OCI-LY1 (cell line): ENCODE data around the gene DEF6.
A peak's percentile ranks its signal among the peaks of the same experiment; 100 is the strongest.

Source experiments
- H2AFZ ChIP-seq: fragments of 200-600 bp; sonication (generic), shearing (Covaris generic); 2 replicates; pipeline ENCODE4 v1.6.0; 2014; ENCODE audit warnings: antibody characterized with exemption, mild to moderate bottlenecking, low read length
- H3F3A ChIP-seq: fragments of 200-600 bp; sonication (generic), shearing (Covaris generic); 2 replicates; pipeline ENCODE4 v1.6.0; 2014; ENCODE audit warnings: mild to moderate bottlenecking, antibody characterized with exemption, low read length, moderate library complexity; ENCODE audit not compliant: insufficient read depth
- H3K27ac ChIP-seq: fragments of 200-600 bp; sonication (generic); 2 replicates; pipeline ENCODE4 v1.5.1; 2014; ENCODE audit warnings: low read length, mixed run types, mild to moderate bottlenecking, low read depth; ENCODE audit not compliant: poor library complexity, severe bottlenecking
- H3K27me3 ChIP-seq: fragments of 200-600 bp; sonication (generic); 2 replicates; pipeline ENCODE4 v1.6.0; 2014; ENCODE audit warnings: antibody characterized with exemption, mild to moderate bottlenecking, low read length, moderate library complexity; ENCODE audit not compliant: insufficient read depth
- H3K36me3 ChIP-seq: fragments of 200-600 bp; sonication (generic); 2 replicates; pipeline ENCODE4 v1.6.1; 2014; ENCODE audit warnings: mild to moderate bottlenecking, antibody characterized with exemption, low read length, moderate library complexity, mixed read lengths; ENCODE audit not compliant: insufficient read depth
- H3K4me1 ChIP-seq: fragments of 200-600 bp; sonication (generic); 2 replicates; pipeline ENCODE4 v1.5.1; 2014; ENCODE audit warnings: mild to moderate bottlenecking, low read length, moderate library complexity; ENCODE audit not compliant: insufficient read depth, severe bottlenecking
- H3K4me2 ChIP-seq: fragments of 200-600 bp; sonication (generic), shearing (Covaris generic); 2 replicates; pipeline ENCODE4 v1.6.1; 2014; ENCODE audit warnings: low read length
- H3K4me3 ChIP-seq: fragments of 200-600 bp; sonication (generic); 2 replicates; pipeline ENCODE4 v1.5.1; 2014; ENCODE audit warnings: low read length, low read depth, mild to moderate bottlenecking, mixed read lengths; ENCODE audit not compliant: poor library complexity, severe bottlenecking
- H3K79me2 ChIP-seq: fragments of 200-600 bp; shearing (Covaris generic); 2 replicates; pipeline ENCODE4 v1.6.1; 2016; ENCODE audit warnings: mixed run types, low read length, mixed read lengths; ENCODE audit not compliant: insufficient read depth
- H3K9ac ChIP-seq: fragments of 200-600 bp; sonication (generic), shearing (Covaris generic); 2 replicates; pipeline ENCODE4 v1.6.1; 2014; ENCODE audit warnings: mild to moderate bottlenecking, low read length, mixed read lengths
- H3K9me2 ChIP-seq: fragments of 200-600 bp; sonication (generic), shearing (Covaris generic); 2 replicates; pipeline ENCODE4 v1.6.1; 2014; ENCODE audit warnings: low read depth, mild to moderate bottlenecking, low read length, mixed read lengths
- H3K9me3 ChIP-seq: fragments of 200-600 bp; shearing (Covaris generic); 2 replicates; pipeline ENCODE4 v1.6.1; 2014; ENCODE audit warnings: low read length, mixed read lengths
- H4K20me1 ChIP-seq: fragments of 200-600 bp; sonication (generic), shearing (Covaris generic); 2 replicates; pipeline ENCODE4 v1.6.0; 2016; ENCODE audit warnings: mild to moderate bottlenecking, low read length; ENCODE audit not compliant: insufficient read depth
- CTCF ChIP-seq: fragments of 200-600 bp; sonication (generic), shearing (Covaris generic); IDR thresholded peaks from 2 replicates; pipeline ENCODE4 v1.5.1; 2017; ENCODE audit warnings: mild to moderate bottlenecking, antibody characterized with exemption, low read length, moderate library complexity, mixed read lengths
- EZH2 ChIP-seq: fragments of 200-600 bp; sonication (generic), shearing (Covaris generic); IDR thresholded peaks from 2 replicates; pipeline ENCODE4 v1.8.0; 2017; ENCODE audit warnings: borderline replicate concordance, mixed run types, mild to moderate bottlenecking, antibody characterized with exemption, low read length, moderate library complexity, mixed read lengths

Gene DEF6

GRCh38 chr6:35370124-35370741, 72.6 kb downstream of the DEF6 start:
- Histone ChIP-seq H3K27ac (peak overlapping the region; percentile 51), H3K9ac (no peak overlapping the region; the same call in 1 of the 2 replicates), H3K4me3 (peak overlapping the region; percentile 1), H3K9me2 (no peaks in the 10 kb centered on the region), H3K4me1 (peaks cover 28% of the 10 kb centered on the region), H3K79me2 (no peaks in the 10 kb centered on the region), H3K36me3 (no peaks in the 10 kb centered on the region), H4K20me1 (no peaks in the 10 kb centered on the region), H3F3A (no peaks in the 10 kb centered on the region), H3K27me3 (no peaks in the 10 kb centered on the region), H3K9me3 (no peaks in the 10 kb centered on the region), H2AFZ (no peak overlapping the region), H3K4me2 (peak overlapping the region; percentile 28; the same call in 1 of the 2 replicates)
- no peak for TF ChIP-seq CTCF
- TF ChIP-seq EZH2, result no peak

GRCh38 chr6:35370785-35371493, 73.3 kb downstream of the DEF6 start:
- no peaks in the 10 kb centered on the region for H3F3A ChIP-seq
- no peak overlapping the region; the same call in 1 of the 2 replicates for H3K9ac ChIP-seq
- 0 out of 2 replicates have a peak overlapping the region, but pooled peaks have one; percentile 14 for H2AFZ ChIP-seq
- H3K9me2 ChIP-seq, result no peaks in the 10 kb centered on the region
- H3K4me1 ChIP-seq, result peaks cover 28% of the 10 kb centered on the region
- H3K4me2 ChIP-seq, result peak overlapping the region; percentile 28
- no peak overlapping the region for H3K4me3 ChIP-seq
- no peaks in the 10 kb centered on the region for H3K27me3 ChIP-seq
- no peaks in the 10 kb centered on the region for H3K9me3 ChIP-seq
- H3K79me2 ChIP-seq, result no peaks in the 10 kb centered on the region
- H3K27ac ChIP-seq, result peak overlapping the region; percentile 51
- H4K20me1 ChIP-seq, result no peaks in the 10 kb centered on the region
- no peaks in the 10 kb centered on the region for H3K36me3 ChIP-seq
- no peak for TF ChIP-seq EZH2
- no peak for TF ChIP-seq CTCF
